ENCODE results near the gene CDK14.
"Not testable (repeated sequence)": the region's sequence is repeated elsewhere in the genome, so short reads cannot be mapped to it uniquely, and the experiment has no call there.

The CDK14 gene

GRCh38 chr7:91169830-91170191 is 573.7 kb downstream of the CDK14 start:
- DNase-seq (ENCODE audit: extremely low read depth in 1 of 2, low read depth in 1 of 2), result no peak

DNA sequence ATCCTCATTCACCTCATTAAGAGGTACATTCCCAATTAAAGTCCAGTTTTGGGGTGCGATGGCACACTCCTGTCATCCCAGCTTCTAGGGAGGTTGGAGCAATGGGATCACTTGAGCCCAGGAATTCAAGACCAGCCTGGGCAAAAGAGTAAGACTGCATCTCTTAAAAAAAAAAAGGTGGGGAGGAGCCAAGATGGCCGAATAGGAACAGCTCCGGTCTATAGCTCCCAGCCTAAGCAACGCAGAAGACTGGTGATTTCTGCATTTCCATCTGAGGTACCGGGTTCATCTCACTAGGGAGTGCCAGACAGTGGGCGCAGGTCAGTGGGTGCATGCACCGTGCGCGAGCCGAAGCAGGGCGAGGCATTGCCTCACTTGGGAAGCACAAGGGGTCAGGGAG is 577.1 kb downstream of the CDK14 start:
- DNase-seq (ENCODE audit: extremely low read depth in 1 of 2, low read depth in 1 of 2), result not testable (repeated sequence)

GRCh38 chr7:91180746-91181145 is 584.6 kb downstream of the CDK14 start:
- DNase-seq (ENCODE audit: extremely low read depth in 1 of 2, low read depth in 1 of 2), result no peak

DNA sequence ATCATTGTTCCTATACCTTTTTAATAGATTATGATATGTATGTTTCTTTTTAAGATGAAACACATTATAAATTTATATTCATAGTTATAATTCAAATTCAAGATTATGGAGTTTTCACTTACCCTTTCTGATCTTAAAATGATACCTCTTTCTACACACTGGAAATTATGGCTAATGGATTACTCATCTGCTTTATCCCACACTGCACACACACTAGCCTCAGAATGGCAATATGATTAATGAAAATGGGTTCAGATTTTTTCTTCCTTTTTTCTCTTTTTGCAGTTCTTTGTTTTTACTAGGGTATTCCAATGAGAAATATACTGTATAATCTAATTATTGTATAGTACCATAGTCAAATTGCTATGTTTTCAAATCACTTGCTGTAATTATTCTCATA is 585.8 kb downstream of the CDK14 start:
- no peak for DNase-seq (ENCODE audit: extremely low read depth in 1 of 2, low read depth in 1 of 2)

DNA sequence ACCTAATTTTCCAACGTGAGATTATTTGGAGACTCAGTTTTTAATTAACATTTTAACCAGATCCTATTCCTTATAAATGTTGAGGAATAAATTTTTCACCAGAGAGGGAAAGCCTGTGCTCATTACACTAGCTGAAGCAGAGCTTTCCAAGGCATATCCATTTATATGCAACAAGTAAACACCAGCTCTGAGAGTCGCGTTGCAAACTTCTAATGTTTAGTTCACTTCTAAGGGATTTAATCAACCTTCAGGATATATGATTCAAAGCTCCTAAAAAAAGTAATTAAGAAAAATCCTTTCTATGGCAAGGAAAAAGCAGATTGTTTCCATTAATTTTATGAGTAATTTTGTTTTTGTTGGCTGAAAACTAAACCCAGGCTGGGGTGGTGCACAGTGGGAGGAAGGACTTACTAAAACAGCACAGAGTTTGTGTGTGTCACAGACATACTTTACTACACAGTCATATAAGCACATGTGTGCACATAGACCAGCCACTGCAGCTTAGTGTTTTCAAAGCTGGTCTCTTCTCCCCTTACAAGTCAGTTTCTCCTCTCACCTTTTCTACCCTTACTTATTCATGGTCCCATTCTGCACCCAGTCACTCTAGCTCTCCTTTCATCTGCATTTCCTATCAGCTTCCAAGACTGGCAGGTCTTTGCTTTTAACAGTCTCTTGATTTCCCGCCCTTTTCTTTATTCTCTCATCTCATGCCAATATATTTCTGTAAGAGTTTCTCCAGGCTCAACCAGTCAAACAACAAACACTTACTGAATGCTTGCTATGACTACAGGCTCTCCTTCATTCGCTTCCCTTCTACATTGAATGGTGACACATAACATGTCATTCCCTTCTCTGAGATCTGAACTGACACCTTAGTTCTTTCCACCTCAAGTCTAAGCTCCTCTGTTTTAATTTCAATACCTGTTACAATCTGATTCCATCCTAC is 587.0 kb downstream of the CDK14 start:
- no peak for DNase-seq (ENCODE audit: extremely low read depth in 1 of 2, low read depth in 1 of 2)

DNA sequence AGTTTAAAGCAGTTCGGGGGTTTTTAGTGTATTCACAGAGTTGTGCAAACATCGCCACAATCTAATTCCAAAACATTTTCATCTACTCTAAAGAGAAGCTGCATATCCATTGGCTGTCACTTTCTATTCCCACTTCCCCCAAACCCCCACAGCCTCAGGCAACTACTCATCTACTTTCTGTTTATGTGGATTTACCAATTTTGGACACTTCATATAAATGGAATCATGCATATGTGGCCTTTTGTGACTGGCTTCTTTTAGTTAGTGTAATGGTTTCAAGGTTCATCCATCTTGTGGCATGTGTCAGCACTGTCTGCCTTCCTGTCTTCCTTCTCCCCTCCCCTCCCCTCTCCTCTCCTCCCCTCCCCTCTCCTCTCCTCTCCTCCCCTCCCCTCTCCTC is 589.6 kb downstream of the CDK14 start:
- no peak for DNase-seq (ENCODE audit: extremely low read depth in 1 of 2, low read depth in 1 of 2)

DNA sequence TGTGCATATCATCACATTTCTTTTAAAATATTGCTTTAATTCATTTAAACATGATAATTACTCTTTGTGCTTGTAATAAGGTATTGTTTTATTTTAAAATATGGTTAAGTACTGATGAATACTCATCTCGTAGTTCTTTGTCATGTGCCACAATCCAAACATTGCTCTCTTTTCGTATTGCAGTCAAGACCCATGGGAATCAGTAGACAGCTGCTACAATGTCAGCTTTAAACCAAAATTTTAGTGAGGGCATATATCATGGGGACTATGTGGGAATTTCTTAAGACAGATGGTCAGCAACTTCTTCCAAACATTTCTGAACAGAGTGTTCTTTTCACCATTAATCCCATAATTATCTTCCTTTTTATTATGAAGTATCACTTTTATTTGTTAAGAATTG is 590.9 kb downstream of the CDK14 start:
- no peak for DNase-seq (ENCODE audit: extremely low read depth in 1 of 2, low read depth in 1 of 2)

DNA sequence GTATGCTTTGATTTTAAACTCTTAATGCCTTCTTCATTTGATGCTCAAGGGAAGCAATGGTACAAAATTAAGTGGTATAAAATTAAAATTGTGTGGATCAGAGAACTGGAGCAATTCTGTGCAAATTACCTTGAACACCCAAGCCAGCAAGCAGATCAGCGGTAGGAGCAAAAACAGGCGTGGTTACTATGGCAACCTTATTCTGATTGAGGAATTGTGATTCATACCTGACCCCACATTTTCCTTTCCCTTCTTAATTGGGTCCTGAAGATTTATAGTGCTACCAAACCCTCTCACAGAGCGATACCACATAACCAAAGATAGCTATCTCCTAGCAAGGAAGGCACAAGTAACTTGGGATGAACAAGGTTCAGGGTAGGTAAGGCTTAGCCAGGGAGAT is 595.6 kb downstream of the CDK14 start:
- DNase-seq (ENCODE audit: extremely low read depth in 1 of 2, low read depth in 1 of 2), result no peak

DNA sequence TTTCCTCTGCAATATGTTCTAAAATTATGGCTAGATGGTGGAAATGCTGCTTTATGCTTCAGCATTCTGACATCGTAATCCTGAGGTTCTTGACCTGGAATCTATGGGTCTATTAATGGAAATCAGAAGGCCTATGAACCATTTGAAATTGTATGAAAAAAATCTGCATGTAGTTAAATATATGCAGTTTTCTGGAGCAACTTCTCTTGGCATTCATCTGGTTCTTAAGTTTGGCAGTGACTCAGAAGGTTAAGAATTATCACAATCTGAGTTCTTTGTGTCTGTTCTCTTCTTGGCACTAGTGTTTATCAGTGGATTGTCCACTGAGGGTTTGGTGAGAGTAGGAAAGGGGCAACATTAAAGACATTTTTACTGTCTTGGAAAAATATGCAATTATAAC is 597.0 kb downstream of the CDK14 start:
- DNase-seq (ENCODE audit: extremely low read depth in 1 of 2, low read depth in 1 of 2), result no peak

DNA sequence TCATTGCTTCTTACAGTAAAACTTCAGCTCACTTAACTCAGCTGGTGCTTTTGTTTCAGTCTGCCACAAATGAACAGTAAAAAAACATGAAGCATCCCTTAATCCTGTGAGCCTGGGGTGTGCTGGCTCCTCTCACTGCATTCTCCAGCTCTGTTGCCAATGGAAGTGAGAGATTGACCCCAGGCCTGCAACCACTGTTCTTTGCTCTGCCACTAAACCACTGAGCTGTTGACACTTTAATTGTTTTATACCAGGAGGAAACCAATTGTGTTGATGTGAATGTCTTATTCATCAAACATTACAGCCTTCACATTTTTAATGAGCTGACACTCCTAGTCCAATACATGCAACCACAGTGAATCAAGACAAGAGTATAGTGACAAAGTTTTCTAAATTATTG is 598.7 kb downstream of the CDK14 start:
- no peak for DNase-seq (ENCODE audit: extremely low read depth in 1 of 2, low read depth in 1 of 2)

- DNase-seq (ENCODE audit: extremely low read depth in 1 of 2, low read depth in 1 of 2), result no peak
These were observed 599.9 kb downstream of the CDK14 start for GRCh38 chr7:91196058-91196457.

DNA sequence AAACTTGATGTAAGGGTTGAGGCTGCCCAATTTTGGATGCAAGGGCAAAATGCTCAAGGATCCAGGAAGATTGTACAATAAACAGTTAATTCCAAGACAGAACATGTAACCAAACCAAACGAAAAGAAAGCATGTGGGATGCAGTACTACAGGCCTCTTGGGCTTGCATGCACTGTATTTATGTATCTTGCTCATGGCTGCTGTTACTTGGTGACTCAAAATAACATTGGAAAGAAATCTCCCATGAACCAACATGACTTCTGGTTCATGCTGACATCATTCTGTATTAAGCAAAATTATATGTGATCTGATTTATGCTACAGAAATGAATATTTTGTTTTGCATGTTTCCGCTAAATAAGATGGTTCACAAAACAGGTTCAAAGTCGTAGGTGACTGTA is 602.2 kb downstream of the CDK14 start:
- DNase-seq (ENCODE audit: extremely low read depth in 1 of 2, low read depth in 1 of 2), result no peak

DNA sequence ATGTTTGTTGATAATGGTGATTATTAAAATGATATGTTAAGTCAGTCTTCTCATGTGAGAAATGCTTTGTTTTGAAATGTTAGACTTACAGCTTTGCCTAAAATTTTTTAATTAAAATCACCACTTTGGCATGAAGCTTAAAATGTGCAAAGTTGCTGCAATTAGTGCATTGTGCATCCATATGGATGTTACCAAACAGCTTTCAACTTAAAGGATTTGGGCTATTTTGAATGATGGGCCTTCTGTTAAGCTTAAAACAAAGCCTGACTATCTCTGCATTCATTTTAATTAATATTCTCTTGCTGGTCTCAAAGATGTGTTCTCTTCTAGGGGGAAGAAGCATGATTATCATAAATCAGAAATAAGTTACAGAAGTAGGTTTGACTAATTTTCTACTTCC is 603.5 kb downstream of the CDK14 start:
- no peak for DNase-seq (ENCODE audit: extremely low read depth in 1 of 2, low read depth in 1 of 2)

DNA sequence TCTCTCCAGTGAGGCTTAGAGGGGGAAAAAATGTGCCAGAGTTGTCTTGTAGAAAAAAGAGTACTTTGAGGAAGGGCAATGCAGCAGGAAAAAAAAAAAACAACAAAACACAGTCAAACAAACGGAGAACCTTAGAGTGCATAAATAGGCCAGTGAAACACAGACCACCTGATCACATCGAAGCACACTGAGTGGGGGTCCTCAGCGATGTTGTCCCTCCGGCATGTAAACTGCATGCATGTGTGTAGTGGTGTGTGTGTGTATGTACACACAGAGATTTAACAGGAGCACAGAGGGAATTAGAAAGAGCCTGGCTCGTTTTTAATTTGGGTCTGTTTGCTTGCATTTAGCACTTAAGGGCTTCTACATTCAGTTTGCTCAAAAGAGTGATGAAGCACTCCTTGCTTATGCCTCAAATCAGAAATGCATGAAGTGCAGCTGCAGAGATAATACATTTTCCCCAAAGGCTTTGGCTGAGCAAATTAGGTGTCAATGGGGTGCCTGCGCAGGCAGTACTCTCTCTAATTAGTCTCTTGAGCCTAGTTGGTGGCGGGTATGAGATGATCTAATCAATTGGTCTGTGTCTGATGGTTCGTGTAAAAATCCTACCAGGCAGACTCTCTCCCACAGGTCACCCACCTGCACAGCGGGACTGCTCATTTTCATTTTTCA is 605.5 kb downstream of the CDK14 start:
- DNase-seq (ENCODE audit: extremely low read depth in 1 of 2, low read depth in 1 of 2), result no peak

GRCh38 chr7:91206361-91206960 is 610.3 kb downstream of the CDK14 start:
- DNase-seq (ENCODE audit: extremely low read depth in 1 of 2, low read depth in 1 of 2), result no peak

GRCh38 chr7:91212582-91212981 is 616.5 kb downstream of the CDK14 start:
- DNase-seq (ENCODE audit: extremely low read depth in 1 of 2, low read depth in 1 of 2), result no peak

GRCh38 chr7:91226411-91226810 is 630.3 kb downstream of the CDK14 start:
- DNase-seq (ENCODE audit: extremely low read depth in 1 of 2, low read depth in 1 of 2), result no peak

GRCh38 chr7:91228327-91228726 is 632.2 kb downstream of the CDK14 start:
- DNase-seq (ENCODE audit: extremely low read depth in 1 of 2, low read depth in 1 of 2), result no peak

DNA sequence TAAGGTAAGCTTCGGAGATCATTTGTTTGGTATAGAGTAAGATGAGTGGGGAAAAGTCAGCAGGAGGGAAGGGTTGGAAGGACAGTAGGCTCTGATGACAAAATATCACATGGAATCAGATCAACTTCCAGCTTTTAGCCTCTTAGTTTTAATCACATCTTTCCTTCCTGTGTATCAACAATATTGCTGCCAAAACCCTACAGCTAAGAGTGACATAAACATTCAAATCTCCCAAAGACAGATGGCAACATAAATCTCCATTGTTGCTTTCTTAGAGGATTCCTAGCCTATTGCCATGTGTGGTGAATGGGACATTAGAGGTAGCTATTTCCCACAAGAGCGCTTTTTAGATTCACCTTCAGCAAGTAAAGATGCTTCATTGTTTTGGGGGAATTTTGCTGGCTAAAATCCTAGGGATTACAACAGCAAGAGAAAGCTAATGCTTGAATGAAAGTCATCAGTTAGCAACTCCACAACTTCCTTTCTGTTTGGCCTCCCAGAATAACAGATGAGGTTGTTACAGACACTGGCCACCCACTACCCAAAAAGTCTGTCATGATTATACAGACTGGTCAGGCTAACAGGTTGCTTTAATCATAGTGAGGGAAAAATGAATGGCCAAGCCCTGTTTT is 632.9 kb downstream of the CDK14 start:
- DNase-seq (ENCODE audit: extremely low read depth in 1 of 2, low read depth in 1 of 2), result no peak

DNA sequence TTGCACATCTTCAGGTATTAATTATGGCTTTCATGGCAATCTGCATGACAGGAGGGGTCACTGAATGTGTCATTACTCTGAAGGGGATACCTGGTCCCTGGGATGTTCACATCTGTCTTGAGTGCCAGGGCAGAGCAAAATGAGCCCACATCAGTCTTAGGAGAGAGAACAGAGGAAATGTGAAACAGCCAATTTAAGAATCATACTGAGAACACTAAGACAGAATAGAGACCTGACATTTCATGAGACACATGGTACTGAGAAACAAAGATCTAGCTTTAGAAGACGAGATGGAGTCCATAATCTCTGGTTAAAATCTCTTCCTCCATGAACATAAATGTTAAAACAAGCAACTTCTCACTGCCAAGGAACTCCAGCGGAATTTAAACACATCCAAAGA is 634.0 kb downstream of the CDK14 start:
- no peak for DNase-seq (ENCODE audit: extremely low read depth in 1 of 2, low read depth in 1 of 2)

- DNase-seq (ENCODE audit: extremely low read depth in 1 of 2, low read depth in 1 of 2), result no peak
These were observed 634.4 kb downstream of the CDK14 start for GRCh38 chr7:91230503-91230902.

DNA sequence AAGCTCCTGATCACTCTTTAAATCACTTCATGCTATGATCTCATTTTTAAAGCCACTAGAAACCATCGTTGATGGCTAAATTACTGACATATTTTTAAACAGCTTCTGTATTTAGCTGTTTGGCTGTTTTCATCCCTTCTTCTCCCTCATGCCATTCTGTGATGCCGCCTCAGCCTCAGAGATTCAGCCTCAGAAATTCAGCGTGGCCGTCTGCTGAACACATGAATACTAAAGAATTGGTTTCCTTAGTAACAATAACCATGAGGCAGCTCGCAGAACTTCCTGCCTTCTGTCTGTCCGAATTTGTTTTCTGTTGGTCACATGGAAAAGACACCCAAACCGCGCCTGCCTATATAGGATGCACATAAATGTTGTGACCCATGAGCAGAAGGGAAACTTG is 637.1 kb downstream of the CDK14 start:
- no peak for DNase-seq (ENCODE audit: extremely low read depth in 1 of 2, low read depth in 1 of 2)

Data from activated CD8-positive, alpha-beta memory T cell treated with anti-CD3 and anti-CD28 coated beads for 1 hour (primary cell).